Gastroesophageal sphincter (tissue), 4 donors: Measurements from ENCODE around the gene CCDC127. TPM values are rescaled to one million over a fixed set of nuclear protein-coding genes. Genes with fewer than 3 reads are reported as not detected.

ENCODE experiments used
- ATAC-seq: fragments of 150-250 bp; one replicate; pipeline ENCODE4 v1.9.1; 2016; ENCODE audit warnings: mild to moderate bottlenecking, moderate library complexity
- H3K27ac ChIP-seq, 4 donors: fragments of 200-600 bp; sonication (generic) in 3 of 4; 1 replicate in 3 of 4; 2 replicates in 1 of 4; pipeline ENCODE4 v1.5.1; 2016 to 2019
- H3K27me3 ChIP-seq: fragments of 200-600 bp; sonication (generic); one replicate; pipeline ENCODE4 v1.5.1; 2019
- H3K36me3 ChIP-seq, 2 donors: fragments of 200-600 bp; sonication (generic); one replicate each; pipeline ENCODE4 v1.5.1; 2019; ENCODE audit warnings: control low read depth in 1 of 2
- H3K4me1 ChIP-seq, 3 donors: fragments of 200-600 bp; sonication (generic); 1 replicate in 2 of 3; 2 replicates in 1 of 3; pipeline ENCODE4 v1.5.1; 2016 to 2019; ENCODE audit warnings: control low read depth in 2 of 3
- H3K4me3 ChIP-seq, 2 donors: fragments of 200-600 bp; sonication (generic); one replicate each; pipeline ENCODE4 v1.5.1; 2019; ENCODE audit warnings: mild to moderate bottlenecking in 1 of 2, moderate library complexity in 1 of 2
- H3K9me3 ChIP-seq, 3 donors: fragments of 200-600 bp; sonication (generic); one replicate each; pipeline ENCODE4 v1.5.1; 2017 to 2019; ENCODE audit warnings: control low read depth in 2 of 3
- EP300 ChIP-seq: sonication (generic); formaldehyde crosslinking; IDR thresholded peaks from one replicate; pipeline ENCODE4 v1.6.1; 2017; ENCODE audit warnings: antibody characterized with exemption, mild to moderate bottlenecking
- POLR2A ChIP-seq, 2 donors: fragments of 450-650 bp; IDR thresholded peaks; one replicate each; pipeline ENCODE4 v1.6.1; 2017; ENCODE audit warnings: antibody characterized with exemption in 2 of 2, mild to moderate bottlenecking in 2 of 2, moderate library complexity in 1 of 2
- POLR2AphosphoS5 ChIP-seq: sonication (generic); formaldehyde crosslinking; IDR thresholded peaks from one replicate; pipeline ENCODE4 v1.6.1; 2017; ENCODE audit warnings: antibody characterized with exemption
- WGBS, 2 donors: methylation state at CpG; one replicate each; pipeline ENCODE4 v1.1.5; 2018; ENCODE audit warnings: low coverage in 1 of 2; 5-methylcytosine and 5-hydroxymethylcytosine counted together
- total RNA-seq, 4 donors: library from RNA; depleted of rRNA; stranded (reverse); fragments of >200 nt; gene quantifications; one replicate each; pipeline ENCODE4 v1.1.0, GENCODE V29; 2016
- TF ChIP-seq, protein P1 (sequence below), 4 experiments: fragments of 200-600 bp in 2 of 4; fragments of 450-650 bp in 2 of 4; sonication (generic) in 1 of 4; IDR thresholded peaks; one replicate each; pipeline ENCODE4 v1.5.1; 2017 to 2019; ENCODE audit warnings: antibody characterized with exemption in 4 of 4, mild to moderate bottlenecking in 2 of 4, moderate library complexity in 2 of 4

The CCDC127 gene
- total RNA-seq, 4 donors from 2014 or later, result 6.5 to 11.7 (median 8.2) TPM

DNA sequence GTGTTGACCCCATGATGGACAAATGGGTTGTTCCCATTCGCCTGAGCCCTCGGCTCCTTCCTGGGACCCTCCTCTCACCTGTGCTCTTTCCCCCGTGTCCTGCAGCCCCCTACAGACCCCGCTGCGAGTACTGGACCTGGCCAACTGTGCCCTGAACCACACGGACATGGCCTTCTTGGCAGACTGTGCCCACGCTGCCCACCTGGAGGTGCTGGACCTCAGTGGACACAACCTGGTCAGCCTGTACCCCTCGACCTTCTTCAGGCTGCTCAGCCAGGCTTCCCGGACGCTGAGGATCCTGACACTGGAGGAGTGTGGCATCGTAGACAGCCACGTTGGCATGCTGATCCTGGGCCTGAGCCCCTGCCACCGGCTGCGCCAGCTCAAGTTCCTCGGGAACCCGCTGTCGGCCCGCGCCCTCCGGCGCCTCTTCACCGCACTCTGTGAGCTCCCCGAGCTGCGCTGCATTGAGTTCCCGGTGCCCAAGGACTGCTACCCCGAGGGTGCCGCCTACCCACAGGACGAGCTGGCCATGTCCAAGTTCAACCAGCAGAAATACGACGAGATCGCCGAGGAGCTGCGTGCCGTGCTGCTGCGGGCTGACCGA lies 23.2 kb downstream of the CCDC127 start:
- no peak overlapping the region for H3K27ac ChIP-seq
- WGBS, 2 donors, result 93 to 100% methylated on average over 2 to 16 of the region's 36 CpGs

DNA sequence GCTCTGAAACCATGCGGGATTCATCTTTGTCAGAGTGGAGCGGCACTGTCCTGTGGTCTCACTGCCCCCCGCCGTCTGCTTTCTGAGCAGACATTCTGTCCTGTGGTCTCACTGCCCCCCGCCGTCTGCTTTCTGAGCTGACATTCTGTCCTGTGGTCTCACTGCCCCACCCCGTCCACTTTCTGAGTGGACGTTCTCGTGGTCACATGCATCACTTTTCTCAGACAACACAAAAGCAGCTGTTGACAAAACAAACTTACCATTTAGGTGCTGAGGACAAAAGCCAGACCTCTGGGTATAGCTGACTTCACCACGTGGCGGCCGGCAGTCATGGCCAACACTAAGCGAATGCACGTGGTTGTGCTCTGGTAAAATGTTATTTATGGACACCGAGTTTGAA lies 23.9 kb downstream of the CCDC127 start:
- no peak for TF ChIP-seq POLR2A (IDR thresholded peaks at IDR 0.05)
- no peak for TF ChIP-seq POLR2AphosphoS5
- no peak for TF ChIP-seq EP300
- TF ChIP-seq, protein P1, sequence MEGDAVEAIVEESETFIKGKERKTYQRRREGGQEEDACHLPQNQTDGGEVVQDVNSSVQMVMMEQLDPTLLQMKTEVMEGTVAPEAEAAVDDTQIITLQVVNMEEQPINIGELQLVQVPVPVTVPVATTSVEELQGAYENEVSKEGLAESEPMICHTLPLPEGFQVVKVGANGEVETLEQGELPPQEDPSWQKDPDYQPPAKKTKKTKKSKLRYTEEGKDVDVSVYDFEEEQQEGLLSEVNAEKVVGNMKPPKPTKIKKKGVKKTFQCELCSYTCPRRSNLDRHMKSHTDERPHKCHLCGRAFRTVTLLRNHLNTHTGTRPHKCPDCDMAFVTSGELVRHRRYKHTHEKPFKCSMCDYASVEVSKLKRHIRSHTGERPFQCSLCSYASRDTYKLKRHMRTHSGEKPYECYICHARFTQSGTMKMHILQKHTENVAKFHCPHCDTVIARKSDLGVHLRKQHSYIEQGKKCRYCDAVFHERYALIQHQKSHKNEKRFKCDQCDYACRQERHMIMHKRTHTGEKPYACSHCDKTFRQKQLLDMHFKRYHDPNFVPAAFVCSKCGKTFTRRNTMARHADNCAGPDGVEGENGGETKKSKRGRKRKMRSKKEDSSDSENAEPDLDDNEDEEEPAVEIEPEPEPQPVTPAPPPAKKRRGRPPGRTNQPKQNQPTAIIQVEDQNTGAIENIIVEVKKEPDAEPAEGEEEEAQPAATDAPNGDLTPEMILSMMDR (IDR thresholded peaks at IDR 0.05), result no peak
- peaks cover 0 to 10% of the 10 kb centered on the region in 2 donors for H3K36me3 ChIP-seq
- no peak overlapping the region for H3K27ac ChIP-seq
- H3K4me3 ChIP-seq, result no peak overlapping the region
- no peak for ATAC-seq
- H3K9me3 ChIP-seq, result no peaks in the 10 kb centered on the region
- peaks cover 0 to 19% (median 4%) of the 10 kb centered on the region in 3 donors for H3K4me1 ChIP-seq
- peaks cover 18% of the 10 kb centered on the region for H3K27me3 ChIP-seq
- 71 to 88% methylated on average over 8 to 11 of the region's 15 CpGs for WGBS, 2 donors

More for the DNA sequence above, 23.2 kb downstream of the CCDC127 start:
- ATAC-seq, result no peak
- Histone ChIP-seq H3K4me3 (no peak overlapping the region), H3K4me1 (peaks cover 0 to 19% (median 4%) of the 10 kb centered on the region in 3 donors), H3K9me3 (no peaks in the 10 kb centered on the region), H3K27me3 (peaks cover 18% of the 10 kb centered on the region), H3K36me3 (peaks cover 0 to 13% of the 10 kb centered on the region in 2 donors)
- TF ChIP-seq, protein P1 (IDR thresholded peaks at IDR 0.05), result no peak
- TF ChIP-seq EP300, result no peak
- no peak for TF ChIP-seq POLR2AphosphoS5
- no peak for TF ChIP-seq POLR2A (IDR thresholded peaks at IDR 0.05)

DNA sequence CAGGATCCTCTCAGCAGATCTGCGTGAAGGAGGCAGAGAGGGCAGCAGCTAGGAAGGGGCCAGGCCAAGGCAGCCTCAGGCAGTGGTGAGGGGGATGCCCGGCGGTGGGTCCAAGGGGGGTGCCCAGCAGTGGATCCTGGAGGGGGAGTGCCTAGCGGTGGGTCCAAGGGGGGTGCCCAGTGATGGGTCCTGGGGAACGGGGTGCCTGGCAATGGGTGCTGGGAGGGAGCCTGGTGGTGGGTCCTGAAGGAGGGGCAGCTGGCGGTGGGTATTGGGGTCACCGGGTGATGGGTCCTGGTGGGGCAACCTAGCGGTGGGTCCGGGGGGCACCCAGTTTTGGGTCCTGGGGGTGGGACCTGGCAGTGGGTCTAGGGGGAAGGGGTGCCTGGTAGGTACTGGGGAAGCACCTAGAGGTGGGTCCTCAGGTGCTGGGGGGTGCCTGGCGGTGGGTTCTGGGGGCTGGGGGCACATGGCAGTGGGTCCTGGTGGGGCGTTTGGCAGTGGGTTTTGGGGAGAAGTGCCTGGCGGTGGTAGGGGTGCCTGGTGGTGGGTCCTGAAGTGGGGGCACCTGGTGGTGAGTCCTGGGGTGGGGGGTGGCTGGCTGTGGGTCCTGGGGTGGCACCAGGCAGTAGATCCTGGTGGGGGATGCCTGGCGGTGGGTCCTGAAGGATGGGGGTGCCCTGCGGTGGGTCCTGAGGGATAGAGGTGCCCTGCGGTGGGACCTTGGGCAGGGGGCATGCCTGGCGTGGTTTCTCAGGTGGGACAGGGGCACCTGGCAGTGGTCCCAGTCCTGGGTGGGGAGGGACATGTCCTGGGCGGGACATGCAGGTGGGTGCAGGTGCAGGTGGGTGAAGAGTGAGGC lies 24.8 kb downstream of the CCDC127 start:
- TF ChIP-seq POLR2A (IDR thresholded peaks at IDR 0.05) (no peak), EP300 (no peak)
- TF ChIP-seq, protein P1 (IDR thresholded peaks at IDR 0.05), result no peak
- H3K27me3 ChIP-seq, result peaks cover 18% of the 10 kb centered on the region
- ATAC-seq, result no peak
- H3K36me3 ChIP-seq, result peaks cover 0 to under 1% of the 10 kb centered on the region in 2 donors
- no peaks in the 10 kb centered on the region for H3K9me3 ChIP-seq
- 80 to 100% methylated on average over 1 of the region's 17 CpGs for WGBS, 2 donors
- peaks cover 0 to 28% (median 4%) of the 10 kb centered on the region in 3 donors for H3K4me1 ChIP-seq
- H3K27ac ChIP-seq, result no peak overlapping the region
- H3K4me3 ChIP-seq, result no peak overlapping the region

DNA sequence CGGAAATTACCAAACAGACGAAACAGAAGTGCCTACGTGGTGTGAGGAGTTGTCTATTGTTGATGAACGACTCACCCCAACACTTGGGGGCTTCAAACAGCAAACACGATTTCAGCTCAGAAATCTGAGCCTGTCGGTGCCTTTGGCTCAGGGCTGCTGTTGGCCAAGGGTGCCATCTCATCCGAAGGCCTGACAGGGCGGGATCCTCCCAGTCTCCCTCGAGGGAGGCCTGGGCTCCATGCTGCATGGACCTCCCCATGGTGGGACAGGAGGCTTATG lies 25.3 kb downstream of the CCDC127 start:
- Histone ChIP-seq H3K9me3 (no peaks in the 10 kb centered on the region), H3K27ac (no peak overlapping the region), H3K27me3 (peaks cover 22% of the 10 kb centered on the region), H3K4me1 (peaks cover 0 to 34% (median 4%) of the 10 kb centered on the region in 3 donors), H3K36me3 (no peaks in the 10 kb centered on the region), H3K4me3 (no peak overlapping the region)
- no peak for TF ChIP-seq POLR2A (IDR thresholded peaks at IDR 0.05)
- TF ChIP-seq, protein P1 (IDR thresholded peaks at IDR 0.05), result no peak
- TF ChIP-seq POLR2AphosphoS5, result no peak
- no peak for TF ChIP-seq EP300
- no peak for ATAC-seq
- 0 to 71% methylated on average over 1 to 6 of the region's 9 CpGs for WGBS, 2 donors
